Femur (tissue), 1 donor: Measurements from ENCODE around the gene CLDN7.

Experiments
- DNase-seq: peaks from one replicate; pipeline ENCODE4 v3.0.0-alpha.2; 2017

CLDN7 gene, protein sequence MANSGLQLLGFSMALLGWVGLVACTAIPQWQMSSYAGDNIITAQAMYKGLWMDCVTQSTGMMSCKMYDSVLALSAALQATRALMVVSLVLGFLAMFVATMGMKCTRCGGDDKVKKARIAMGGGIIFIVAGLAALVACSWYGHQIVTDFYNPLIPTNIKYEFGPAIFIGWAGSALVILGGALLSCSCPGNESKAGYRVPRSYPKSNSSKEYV

DNA sequence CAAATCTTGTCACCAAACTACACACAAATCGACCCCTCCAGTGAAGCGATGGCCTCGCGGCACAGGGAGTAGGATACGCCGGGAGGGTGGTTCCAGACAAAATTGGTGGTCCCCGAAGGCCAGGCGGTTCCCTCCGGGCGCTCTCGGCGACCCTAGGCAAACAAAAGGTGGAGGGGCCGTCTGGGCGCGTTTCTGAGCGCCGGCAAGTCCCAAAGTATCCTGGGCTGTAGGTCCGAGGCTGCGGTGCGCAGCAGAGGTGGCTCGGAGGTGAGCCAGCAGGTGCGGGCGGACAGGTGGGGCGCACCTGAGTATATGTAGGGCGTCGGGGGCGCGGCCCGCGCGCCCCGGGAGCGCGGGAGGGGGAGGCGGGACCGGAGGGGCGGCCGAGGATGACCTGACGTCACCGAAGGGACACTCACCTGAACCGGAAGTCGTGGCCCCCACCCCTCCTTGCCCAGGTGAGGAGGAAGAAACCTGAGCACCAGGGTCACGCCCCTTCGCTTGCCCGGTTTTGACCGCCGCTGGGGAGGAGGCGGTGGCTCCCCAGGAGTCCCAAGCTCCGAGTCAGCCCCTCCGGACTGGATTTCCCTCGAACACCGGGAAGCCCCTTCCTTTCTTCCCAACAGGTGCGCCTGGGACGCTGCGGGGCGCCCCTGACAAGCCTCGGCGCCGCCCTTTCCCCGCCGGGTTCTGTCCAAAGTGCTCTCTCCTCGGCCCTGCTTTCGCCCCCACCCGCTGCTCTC is at the start of gene CLDN7:
CLDN7 (minus strand) TSS at position 287 of the 743 bp plus-strand sequence. CDS start 435 bp downstream, outside the sequence.
- DNase-seq = no peak

DNA sequence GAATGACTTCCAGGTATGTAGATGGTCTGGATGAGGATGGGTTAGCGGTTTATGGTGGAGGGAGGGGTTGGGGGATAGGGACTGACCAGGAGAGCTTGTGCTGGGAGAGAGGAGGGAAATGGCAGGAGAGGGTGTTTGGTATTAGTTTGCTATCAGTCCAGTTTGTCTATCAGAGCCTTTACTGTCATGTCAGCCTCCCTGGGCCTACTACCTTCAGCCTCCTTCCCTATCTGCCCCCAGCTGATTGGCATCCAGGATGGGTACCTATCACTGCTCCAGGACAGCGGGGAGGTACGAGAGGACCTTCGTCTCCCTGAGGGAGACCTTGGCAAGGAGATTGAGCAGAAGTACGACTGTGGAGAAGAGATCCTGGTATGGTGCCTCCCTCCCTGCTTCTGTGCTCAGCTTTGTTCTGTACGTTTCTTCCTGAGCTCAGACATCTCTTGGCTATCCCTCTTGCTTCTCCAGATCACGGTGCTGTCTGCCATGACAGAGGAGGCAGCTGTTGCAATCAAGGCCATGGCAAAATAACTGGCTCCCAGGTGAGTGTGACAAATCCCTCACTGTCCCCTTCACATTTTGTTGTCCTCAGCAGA is 48.9 kb upstream of the CLDN7 start:
- DNase-seq = no peak

DNA sequence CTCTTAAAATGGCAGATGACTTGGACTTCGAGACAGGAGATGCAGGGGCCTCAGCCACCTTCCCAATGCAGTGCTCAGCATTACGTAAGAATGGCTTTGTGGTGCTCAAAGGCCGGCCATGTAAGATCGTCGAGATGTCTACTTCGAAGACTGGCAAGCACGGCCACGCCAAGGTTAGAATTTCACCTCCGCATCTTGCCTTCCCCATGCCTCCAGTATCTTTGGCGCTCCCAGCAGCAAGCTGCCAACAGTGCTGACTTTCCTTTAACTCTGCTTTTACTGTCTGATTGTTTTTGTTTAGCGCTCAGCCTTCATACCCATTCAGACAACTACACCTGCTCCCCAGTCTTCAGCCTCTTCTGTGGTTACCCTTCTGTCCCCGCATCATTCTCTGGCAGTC is 47.4 kb upstream of the CLDN7 start:
- no peak for DNase-seq

DNA sequence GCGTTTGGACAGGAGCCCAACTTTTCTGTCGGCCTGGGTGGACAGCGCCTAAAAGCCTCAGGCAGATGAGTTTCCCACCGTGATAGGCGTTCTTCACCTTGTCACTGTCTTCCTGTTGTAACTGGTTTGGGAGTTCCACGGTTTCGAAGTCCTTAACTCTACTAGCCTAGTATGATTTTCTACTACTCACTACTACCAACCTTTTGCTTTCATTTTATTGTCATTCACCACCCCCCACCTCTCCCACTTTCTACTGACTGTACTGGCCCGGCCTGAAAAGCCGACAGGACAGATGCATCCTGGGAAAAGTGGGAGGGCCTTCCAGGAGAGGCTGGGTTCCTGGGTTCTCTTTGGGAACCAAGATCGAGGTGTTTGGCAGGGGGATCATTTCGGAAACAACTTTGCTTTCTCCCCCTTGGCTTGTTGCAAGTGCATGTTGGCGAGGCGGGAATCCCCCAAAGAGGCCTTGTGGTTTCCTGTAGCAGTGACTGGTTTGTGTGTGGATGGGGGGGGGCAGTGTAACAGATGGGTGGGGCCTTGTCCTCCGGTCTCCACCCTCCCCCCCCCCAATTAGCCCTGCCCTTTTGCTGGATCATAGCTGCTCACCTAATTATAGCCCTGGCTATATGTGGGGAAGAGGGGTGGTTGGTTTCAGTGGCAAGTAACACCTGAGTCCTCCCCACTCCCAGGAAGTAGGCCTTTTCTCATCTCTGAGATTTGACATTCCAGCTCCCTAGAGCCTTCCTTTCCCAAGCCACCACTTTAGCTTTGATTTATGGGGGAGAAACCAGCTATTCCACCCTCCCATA is 46.6 kb upstream of the CLDN7 start:
- DNase-seq = peak; percentile 87

DNA sequence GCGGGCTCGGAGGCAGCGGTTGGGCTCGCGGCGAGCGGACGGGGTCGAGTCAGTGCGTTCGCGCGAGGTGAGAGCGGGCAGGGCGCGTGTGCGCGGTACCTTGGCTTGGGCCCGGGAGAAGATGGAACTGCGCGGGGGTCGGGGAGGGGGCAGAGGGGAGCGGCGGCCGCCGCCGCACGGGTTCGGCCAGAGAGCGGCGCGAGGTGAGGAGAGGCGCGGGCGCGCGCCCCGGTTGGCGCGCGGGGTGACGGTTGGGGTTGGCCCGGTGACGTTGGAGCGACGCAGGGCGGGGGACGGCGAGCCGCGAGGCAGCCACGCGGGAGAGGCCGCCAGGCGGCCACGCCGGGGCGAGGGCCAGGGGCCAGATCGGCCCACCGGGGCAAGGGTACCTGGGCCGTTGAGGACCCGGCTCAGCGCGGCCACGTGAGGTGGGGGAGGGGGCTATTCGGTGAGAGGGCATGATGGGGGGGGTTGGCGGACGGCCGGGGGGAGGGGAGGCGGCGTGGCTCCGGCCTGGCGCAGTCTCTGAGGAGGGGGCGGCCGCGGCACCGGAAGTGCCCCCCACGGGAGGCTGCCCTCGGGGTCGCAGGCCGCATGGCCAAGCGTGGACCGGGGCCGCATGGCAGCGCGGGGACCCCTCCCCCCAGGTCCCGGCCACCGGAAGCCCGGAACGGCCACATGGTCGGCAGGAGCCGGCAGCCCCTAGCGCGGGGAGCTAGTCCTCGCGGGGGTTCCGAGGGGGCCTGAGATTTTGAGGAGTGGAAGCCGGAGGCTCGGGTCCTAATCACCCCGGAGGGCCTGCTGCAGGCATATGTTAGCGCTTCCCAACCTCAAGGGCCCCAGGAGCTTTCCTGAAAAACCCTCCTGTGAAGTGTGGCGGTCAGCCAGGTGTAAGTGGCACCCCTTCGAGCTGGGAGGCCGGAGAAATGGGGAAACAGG is 45.7 kb upstream of the CLDN7 start:
- peak; percentile 58 for DNase-seq

DNA sequence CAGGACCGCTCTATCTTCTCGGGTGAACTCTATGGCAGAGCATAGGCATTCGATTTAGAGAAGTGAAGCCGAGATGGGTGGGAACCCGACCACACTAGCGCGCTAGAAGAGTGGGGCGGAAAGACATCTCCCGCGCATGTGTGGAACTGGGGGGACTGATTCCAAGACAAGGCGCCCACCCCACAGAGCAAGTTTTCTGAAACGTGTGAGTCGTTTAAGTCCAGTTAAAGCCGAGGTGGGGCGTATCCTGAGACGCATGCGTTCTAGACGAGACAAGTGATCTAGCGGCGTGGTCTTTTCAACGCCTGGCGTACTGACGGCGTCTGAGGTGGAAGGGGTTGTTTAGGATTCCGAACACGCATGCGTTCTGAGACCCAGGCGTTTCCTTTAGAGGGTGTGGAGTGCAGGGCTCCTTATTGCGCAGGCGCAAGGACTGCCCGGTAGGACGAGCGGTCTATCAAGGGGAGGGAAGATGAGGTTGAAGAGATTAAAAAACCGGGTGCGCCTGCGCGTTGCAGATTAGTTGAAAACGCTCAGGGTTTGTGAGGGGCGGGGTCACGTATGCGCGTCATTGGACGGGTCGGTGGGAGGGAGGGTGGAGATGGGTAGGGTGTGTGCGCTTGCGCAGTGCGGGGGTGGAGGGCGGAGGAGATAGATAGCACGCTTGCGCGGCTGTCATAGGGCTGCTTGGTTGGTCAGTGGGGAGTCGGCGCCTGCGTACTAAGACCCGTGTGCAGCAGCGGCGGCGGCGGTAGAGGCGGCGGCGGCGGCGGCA is 44.8 kb upstream of the CLDN7 start, which contains the start of gene EIF5A:
EIF5A (plus strand) TSS at position 718 of the 775 bp plus-strand sequence. CDS start 2,008 bp downstream, outside the sequence.
- peak; percentile 100 for DNase-seq

DNA sequence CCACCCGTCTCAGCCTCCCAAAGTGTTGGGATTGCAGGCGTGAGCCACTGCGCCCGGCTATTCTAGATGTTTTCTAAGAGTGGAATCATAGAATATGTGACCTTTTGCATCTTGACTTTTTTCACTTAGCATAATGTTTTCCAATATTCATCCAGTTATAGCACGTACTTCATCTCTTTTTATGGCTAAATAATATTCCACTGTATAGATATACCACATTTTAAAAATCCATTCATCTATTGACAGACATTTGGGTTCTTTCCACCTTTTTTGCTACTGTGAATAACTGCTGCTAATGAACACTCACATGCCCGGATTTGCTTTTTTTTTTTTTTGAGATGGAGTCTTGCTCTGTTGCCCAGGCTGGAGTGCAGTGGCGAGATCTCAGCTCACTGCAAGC is 41.9 kb upstream of the CLDN7 start:
- no peak for DNase-seq

DNA sequence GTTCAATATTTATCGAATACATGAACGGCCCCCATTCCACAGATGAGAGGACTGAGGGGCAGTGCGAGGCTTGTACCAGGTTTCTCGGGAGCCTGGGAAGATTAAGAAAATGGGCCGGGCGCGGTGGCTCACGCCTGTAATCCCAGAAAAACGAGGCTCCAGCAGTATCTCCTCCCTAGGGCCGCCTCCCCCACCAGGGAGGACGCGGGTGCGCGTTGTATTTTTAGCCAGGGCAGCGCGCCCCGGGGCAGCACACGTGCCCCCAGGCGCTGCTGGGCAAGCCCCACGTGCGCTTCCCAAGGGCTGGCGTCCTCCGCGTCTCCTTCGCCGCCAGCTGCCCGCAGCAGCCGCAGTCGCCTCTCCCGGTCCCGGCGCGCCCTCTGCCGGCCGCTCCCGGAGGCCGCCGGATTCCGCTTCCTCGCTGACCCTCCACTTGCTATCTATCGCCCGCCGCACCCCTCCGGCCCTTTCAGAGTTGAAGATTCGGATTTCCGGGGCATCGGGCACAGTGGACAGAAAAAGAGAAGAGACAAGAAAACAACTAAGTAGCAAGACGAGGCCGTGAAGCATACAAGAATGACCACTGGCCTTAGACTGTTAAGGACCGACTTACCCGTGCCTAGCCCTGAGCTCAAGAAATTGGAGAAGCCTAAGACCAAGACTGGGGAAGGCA is 34.0 kb upstream of the CLDN7 start:
- peak; percentile 88 for DNase-seq

DNA sequence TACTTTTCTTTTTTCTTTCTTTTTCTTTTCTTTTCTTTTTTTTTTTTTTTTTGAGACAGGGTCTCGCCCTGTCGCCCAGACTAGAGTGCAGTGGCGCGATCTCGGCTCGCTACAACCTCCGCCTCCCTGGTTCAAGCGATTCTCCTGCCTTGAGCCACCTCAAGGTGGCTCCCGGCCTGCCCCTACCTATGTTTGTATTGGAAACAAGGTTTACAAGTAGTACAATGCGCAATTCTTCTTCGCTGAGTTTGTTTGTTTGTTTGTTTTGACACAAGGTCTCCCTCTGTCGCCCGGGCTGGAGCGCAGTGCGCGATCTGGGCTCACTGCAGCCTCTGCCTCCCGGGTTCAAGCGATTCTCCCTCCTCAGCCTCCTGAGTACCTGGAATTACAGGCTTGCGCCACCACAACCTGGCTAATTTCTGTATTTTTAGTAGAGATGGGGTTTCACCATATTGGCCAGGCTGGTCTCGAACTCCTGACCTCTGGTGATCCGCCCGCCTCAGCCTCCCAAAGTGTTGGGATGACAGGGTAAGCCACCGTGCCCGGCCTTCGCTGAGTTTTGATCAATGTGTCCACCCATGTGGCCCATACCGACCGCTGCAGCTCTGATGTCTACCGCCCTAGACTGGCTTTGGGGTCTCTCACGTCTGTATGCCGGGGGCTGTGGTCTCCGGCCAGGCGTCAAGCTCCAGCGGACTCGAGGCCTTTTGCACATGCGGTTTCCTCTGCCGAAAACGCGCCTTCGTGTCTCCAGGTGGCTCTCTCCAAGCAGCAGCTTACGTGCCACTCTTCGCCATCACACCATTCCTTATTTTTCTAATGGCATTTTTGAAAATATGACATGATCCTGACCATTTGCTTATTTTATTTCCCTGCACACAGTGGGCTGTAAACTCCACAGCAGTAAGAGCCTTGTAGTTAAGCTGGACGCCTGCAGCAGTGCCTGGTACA is 33.2 kb upstream of the CLDN7 start:
- no peak for DNase-seq

DNA sequence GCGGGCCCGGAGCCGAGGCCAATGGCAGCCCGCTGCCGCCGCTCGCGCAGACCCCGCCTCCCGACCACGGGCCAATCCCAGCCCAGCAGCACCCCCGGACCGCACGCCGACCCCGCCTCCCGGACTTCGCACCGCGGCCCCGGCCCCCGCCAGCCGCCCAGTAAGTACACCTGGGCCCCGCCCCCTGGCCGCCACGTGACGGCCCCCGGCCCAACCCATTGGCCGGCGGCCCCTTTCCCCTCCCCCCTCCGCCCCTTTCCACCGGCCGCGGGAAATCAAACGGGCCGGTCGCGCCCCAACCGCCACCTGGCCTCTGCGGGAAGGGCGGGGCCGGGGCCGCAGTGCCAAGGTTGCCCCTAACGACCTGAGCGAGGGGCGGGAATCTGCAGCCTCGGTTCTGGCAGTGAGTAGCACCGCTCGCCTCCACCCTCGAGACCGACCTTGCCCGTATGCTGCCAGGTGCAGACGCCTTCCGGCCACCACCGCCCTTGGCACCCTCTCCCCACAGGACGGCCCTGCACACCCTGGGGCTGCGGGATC is 32.4 kb upstream of the CLDN7 start, which contains the start of gene YBX2:
YBX2 (minus strand) TSS at position 26 of the 540 bp plus-strand sequence. CDS start 139 bp downstream, outside the sequence.
- peak; percentile 61 for DNase-seq

DNA sequence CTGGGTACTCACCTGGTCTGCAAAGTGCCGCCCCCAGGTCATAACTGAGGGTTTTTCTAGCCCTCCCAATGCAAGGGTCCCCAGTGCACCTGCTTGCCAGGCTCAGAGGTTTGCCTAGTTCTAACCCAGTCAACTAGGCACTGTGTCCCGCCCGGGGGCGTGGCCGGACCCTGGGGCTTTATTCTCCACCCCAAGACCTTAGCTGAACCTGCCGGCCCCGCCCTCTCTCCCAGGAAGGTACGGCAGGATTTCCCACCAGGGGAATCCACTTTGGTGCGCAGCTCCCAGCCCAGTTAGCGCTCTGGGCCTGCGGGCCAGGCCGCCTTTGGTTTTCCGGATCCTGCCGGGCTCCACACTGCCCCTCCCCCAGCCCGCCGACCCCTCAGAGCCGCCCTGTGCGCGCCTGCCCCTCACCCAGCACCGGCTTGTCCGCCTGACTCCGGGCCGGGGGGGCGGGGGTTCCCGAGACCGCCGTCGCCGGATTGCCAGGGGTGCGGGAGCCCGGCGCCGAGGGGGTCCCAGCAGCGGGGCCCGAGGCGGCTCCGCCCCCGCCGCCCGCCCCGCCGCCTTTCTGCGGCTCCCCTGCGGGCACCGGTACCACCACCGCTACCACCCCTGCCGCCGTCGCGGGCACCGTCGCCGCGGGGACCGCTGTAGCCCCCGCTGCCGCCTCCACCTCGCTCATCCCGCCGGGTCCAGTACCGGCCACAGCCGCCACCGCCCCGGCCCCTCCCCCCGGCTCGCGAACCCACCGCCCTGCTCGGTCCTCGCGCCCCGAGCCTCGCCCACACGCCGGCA is 31.7 kb upstream of the CLDN7 start:
- DNase-seq = no peak

DNA sequence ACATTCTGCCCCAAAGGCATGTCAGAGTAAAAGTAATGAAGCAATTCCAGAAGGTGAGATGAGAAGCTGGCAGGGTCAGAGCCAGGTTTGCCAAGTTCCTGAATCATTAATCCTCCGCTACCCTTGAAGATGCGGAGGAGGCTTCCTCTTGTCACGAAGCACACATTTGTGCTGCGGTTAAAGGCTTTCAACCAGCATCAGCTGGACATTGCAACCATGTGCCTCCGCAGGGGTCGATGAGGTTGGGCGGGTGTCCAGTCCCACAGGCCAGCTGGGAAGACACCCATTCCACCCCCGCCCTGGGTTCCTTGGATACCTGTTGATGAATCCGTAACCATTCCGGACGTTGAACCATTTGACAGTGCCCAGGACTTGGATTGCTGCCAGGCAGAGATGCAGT is 30.9 kb upstream of the CLDN7 start:
- DNase-seq = no peak

DNA sequence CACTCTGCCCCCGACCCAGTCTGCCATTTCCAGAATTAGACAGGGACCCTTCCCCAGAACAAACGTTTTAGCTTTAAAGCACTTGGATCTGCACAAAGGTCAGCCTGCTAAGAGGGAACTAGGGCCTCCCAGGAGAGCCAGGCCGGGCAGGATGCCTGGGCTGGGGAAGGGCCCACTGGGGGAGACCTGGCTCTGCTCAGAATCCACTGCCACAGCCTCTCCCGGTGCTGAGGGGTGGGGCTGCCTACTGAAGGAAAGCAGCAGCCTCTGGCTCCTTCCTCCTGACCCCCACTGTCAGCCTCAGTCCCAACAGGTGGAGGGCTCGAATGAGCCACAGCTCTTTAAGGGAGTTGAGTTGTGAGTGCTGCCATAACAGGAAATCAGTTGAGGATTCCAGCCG is 30.5 kb upstream of the CLDN7 start:
- no peak for DNase-seq

DNA sequence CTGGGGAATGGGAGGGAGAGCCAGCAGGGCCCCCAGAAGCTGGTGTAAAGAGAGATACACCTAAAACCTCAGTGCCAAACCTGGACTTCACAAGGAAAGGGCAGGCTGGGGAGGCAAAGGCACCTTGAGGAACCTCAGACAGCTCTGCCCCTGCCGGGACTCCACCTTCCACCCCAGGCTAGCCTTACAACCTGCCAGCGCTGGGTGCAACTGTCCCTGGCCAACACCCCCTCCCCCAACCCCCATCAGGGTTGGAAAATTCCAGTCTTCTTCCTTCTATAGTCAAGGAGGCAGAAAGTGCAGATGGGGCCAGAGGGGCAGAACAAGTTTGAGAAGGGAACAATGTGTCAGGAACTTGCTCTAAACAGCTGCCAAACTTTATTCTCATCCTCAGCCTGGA is 29.9 kb upstream of the CLDN7 start:
- DNase-seq = no peak

DNA sequence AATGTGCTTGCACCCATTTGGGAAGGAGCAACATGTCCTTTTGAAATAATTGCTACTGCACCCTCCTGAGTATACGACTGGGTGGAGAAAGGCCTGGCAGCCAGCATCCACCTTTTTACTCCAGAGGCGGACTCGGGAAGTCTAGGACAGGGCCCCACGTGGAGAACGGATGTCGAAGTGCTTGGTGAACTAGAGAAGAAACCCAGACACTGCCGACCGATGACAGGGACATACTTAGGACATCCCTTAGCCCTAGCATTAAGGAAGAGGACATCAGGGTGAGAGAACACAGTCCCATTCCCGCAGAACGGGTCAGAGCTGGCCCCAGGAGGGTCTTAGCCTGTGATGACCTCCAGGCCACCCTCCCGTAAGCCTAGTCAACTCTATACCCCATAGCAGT is 28.4 kb upstream of the CLDN7 start:
- no peak for DNase-seq

DNA sequence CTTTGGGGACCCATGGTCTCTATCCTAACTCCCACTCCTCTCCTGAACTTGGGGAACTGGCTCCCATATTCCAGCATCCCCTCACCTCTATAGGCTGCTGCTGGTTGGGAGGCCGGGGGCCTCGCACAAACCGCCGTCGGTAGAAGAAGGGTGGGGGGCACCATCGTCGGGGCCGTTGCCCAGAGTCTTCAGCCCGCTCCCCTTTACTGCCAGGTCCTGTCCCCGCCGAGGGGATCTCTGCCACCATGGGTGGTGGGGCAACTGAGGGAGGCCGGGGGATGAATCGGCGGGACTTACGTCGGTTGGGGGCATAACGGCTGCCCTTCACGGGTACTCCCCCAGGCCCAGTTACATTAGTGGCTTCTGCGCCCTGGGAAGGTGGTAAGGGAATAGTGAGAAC is 27.9 kb upstream of the CLDN7 start:
- no peak for DNase-seq

DNA sequence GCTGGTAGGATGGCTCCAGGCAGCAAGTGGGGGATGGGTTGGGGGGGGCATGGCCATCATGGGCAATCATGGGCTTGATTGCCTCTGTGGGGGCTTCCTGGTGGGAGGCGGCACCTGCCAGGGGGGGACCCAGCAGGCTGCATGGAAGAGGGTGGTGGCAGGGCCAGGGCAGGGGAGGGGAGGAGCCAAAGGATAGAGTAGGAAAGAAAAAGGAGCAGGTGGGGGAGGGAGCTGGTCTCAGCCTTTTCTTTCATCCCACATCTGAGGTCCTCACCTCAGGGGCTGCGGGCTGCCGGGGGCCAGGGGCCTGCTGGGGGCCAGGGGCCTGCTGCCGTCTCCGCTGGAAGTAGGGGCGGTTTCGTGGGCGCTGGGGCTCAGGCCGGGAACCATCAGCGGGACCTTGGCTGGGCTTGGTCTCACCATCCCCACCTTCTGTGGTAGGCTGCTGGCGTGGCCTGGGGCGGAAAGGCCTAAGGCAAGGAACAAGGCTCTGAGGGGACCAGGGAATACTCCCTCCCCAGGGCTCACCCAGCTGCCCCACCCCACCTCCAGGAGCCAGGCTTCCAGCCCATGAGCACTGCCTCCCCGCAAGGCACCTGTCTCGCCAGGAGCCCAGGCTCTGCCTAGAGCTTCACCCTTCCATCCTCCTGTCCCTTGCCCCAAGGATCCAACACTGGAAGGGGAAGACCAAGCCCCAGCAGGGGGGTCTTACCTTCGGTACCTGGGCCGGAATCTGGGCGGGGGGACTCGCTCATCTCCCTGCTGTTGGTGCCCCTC is 27.2 kb upstream of the CLDN7 start:
- no peak for DNase-seq
